GM12878 (cell line): ENCODE results near the gene IGFBP2.

ENCODE experiments used
- CHD2 ChIP-seq: IDR thresholded peaks from 2 replicates; pipeline ENCODE4 v1.6.1; 2011; ENCODE audit warnings: low read depth, low read length, improper control_type of control experiment, borderline replicate concordance
- POLR2AphosphoS5 ChIP-seq: IDR thresholded peaks from 2 replicates; pipeline ENCODE4 v1.6.1; 2011; ENCODE audit warnings: mild to moderate bottlenecking, low read length, inconsistent platforms

DNA sequence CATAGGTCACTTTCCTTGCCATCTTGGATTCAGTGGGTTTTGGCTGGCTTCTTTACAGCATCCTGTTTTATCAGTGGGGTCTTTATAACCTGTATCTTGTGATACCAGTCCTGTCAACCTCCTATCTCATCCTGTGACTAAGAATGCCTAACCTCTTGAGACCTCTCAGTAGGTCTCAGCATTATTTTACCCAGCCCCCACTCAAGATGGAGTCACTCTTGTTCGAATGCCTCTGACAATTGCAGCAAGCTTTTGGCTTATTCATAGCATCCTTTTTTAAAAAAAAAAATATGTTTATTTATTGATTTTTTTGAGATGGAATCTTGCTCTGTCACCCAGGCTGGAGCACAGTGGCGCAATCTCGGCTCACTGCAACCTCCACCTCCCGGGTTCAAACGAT lies 24.7 kb upstream of the IGFBP2 start:
- TF ChIP-seq POLR2AphosphoS5 (no peak), CHD2 (no peak)
